GM18861 (cell line): ENCODE data around the gene P2RX1.

ENCODE experiments used
- ATAC-seq: cut with Tn5 transposase; IDR thresholded peaks from one replicate; pipeline ENCODE4 v1.9.1; 2021; ENCODE audit not compliant: unreplicated experiment

Gene P2RX1

GRCh38 chr17:3915995-3916696 is at the start of gene P2RX1:
Gene P2RX1 (minus strand): TSS chr17:3916465. CDS start chr17:3916225, 240 bp downstream.
- ATAC-seq: no peak

GRCh38 chr17:3965118-3965800 is 49.0 kb upstream of the P2RX1 start:
- no peak for ATAC-seq

GRCh38 chr17:3964203-3965117 is 48.2 kb upstream of the P2RX1 start, which contains the start of gene ATP2A3:
Gene ATP2A3 (minus strand): TSS chr17:3964437. CDS start chr17:3964291, 146 bp downstream.
- ATAC-seq: no peak

GRCh38 chr17:3963237-3964201 is 47.3 kb upstream of the P2RX1 start:
- no peak for ATAC-seq

- no peak for ATAC-seq
Observed at GRCh38 chr17:3962965-3963236, 46.6 kb upstream of the P2RX1 start.

- no peak for ATAC-seq
Observed at GRCh38 chr17:3962217-3962964, 46.1 kb upstream of the P2RX1 start.

GRCh38 chr17:3961564-3962047 is 45.3 kb upstream of the P2RX1 start:
- no peak for ATAC-seq

- ATAC-seq: no peak
Observed at GRCh38 chr17:3960764-3961163, 44.5 kb upstream of the P2RX1 start.

- ATAC-seq: no peak
Observed at GRCh38 chr17:3959921-3960601, 43.8 kb upstream of the P2RX1 start.

GRCh38 chr17:3959295-3959899 is 43.1 kb upstream of the P2RX1 start:
- ATAC-seq: no peak

GRCh38 chr17:3957735-3958599 is 41.7 kb upstream of the P2RX1 start:
- no peak for ATAC-seq

GRCh38 chr17:3956983-3957382 is 40.7 kb upstream of the P2RX1 start:
- ATAC-seq: no peak

- no peak for ATAC-seq
Observed at GRCh38 chr17:3956327-3956957, 40.2 kb upstream of the P2RX1 start.

- ATAC-seq: no peak
Observed at GRCh38 chr17:3955673-3955988, 39.4 kb upstream of the P2RX1 start.

- no peak for ATAC-seq
Observed at GRCh38 chr17:3954976-3955672, 38.9 kb upstream of the P2RX1 start.

GRCh38 chr17:3954086-3954485 is 37.8 kb upstream of the P2RX1 start:
- no peak for ATAC-seq

- ATAC-seq: no peak
Observed at GRCh38 chr17:3953542-3953941, 37.3 kb upstream of the P2RX1 start.
